SU-DHL-6 (cell line): Measurements from ENCODE around the gene NOVA2.

Experiments used
- EZH2phosphoT487 ChIP-seq: fragments of 200-600 bp; sonication (generic), shearing (Covaris generic); conservative IDR thresholded peaks from 2 replicates; pipeline ENCODE4 v1.6.1; 2018; ENCODE audit warnings: mild to moderate bottlenecking, antibody characterized with exemption, low read length, moderate library complexity, mixed read lengths
- TF ChIP-seq, protein P1 (sequence below): fragments of 200-600 bp; sonication (generic); IDR thresholded peaks from one replicate; pipeline ENCODE4 v1.5.1; 2017; ENCODE audit warnings: antibody characterized with exemption, mild to moderate bottlenecking, low read length, moderate library complexity; ENCODE audit not compliant: insufficient read depth, poor library complexity, severe bottlenecking

DNA sequence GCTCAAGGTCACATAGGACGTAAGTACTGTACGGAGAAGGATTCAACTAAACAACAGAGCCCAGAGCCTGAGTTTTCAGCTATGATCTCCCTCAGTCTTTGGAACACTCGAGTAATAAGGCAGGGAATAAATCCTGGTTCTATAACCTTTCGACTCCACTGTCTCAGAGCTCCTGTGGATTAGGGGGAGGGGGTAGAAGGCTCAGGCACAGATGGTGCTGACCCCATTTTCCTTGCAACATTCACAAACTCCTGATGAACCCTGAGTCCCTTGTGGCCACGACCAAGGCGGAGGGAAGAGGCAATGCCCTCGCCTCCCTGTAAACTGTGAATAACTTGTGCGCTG lies 21.4 kb downstream of the NOVA2 start:
- TF ChIP-seq, protein P1, sequence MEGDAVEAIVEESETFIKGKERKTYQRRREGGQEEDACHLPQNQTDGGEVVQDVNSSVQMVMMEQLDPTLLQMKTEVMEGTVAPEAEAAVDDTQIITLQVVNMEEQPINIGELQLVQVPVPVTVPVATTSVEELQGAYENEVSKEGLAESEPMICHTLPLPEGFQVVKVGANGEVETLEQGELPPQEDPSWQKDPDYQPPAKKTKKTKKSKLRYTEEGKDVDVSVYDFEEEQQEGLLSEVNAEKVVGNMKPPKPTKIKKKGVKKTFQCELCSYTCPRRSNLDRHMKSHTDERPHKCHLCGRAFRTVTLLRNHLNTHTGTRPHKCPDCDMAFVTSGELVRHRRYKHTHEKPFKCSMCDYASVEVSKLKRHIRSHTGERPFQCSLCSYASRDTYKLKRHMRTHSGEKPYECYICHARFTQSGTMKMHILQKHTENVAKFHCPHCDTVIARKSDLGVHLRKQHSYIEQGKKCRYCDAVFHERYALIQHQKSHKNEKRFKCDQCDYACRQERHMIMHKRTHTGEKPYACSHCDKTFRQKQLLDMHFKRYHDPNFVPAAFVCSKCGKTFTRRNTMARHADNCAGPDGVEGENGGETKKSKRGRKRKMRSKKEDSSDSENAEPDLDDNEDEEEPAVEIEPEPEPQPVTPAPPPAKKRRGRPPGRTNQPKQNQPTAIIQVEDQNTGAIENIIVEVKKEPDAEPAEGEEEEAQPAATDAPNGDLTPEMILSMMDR: no peak
- TF ChIP-seq EZH2phosphoT487: no peak
